ENCODE results near the gene FBXO33. TPM values are rescaled to one million over a fixed set of nuclear protein-coding genes. Genes with fewer than 3 reads are reported as not detected.
A peak's percentile ranks its signal among the peaks of the same experiment; 100 is the strongest.

The FBXO33 gene
- 21.9 and 26.9 TPM in 2 replicates for total RNA-seq (2014; rRNA removed)
- Bru-seq, nascent RNA = percentile 70 among the genes with signal in this experiment
- percentile 74 among the genes with signal in this experiment for BruChase-seq, experiment 1, labeled RNA remaining after a 6-hour chase
- BruChase-seq, experiment 2, labeled RNA remaining after a 2-hour chase = percentile 77 among the genes with signal in this experiment
- long read RNA-seq, transcript FBXO33-201 (4 exons, 3,853 nt) = major isoform, 33 of 37 reads
- long read RNA-seq, partial matches to known transcripts = 0 of 37 reads
- long read RNA-seq, other reads (novel, unspliced or antisense) = 1 of 37 reads

GRCh38 chr14:39432179-39432618 lies at the start of gene FBXO33:
TSS of gene FBXO33 (minus strand) at chr14:39432433. CDS start at chr14:39432162, 271 bp downstream.
- intact Hi-C loops (cut with micrococcal nuclease) = loop anchor here (1.0 to 2.0 kb wide), 2 partner anchors 165 to 329 kb away; partner anchors contain the start of gene SEC23A
- peak within 1 kb of the TSS; percentile 96 for H3K27ac ChIP-seq (ENCODE audit: low read length)
- peak within 1 kb of the TSS; percentile 98 for H2AFZ ChIP-seq (ENCODE audit: low read length)
- ATAC-seq (peak; percentile 80), DNase-seq (peak; percentile 92)
- no peak for TF ChIP-seq EZH2 (IDR thresholded peaks at IDR 0.05; ENCODE audit: low read length, unreplicated experiment)
- no peak for TF ChIP-seq EZH2phosphoT487 (IDR thresholded peaks at IDR 0.05; ENCODE audit: borderline replicate concordance, low read length)
- TF ChIP-seq CTCF (conservative IDR thresholded peaks at IDR 0.05; ENCODE audit: low read depth, low read length) = no peak
- peak within 1 kb of the TSS; percentile 94 for H3K4me2 ChIP-seq (ENCODE audit: low read length)
- H3K79me2 ChIP-seq (ENCODE audit: low read length) = peaks cover 38% of the 10 kb centered on the region
- no peaks in the 10 kb centered on the region for H3K36me3 ChIP-seq (ENCODE audit: low read depth, low read length)
- POLR2A ChIA-PET (ENCODE audit: unreplicated experiment) = interaction anchor here (1.4 kb wide), 1 partner anchor 329 kb away, joined by 5 read pairs; the partner anchor contains the start of gene SEC23A
- H4K20me1 ChIP-seq (ENCODE audit: low read length) = peaks cover 10% of the 10 kb centered on the region; the same call in 1 of the 2 replicates
- no peaks in the 10 kb centered on the region for H3K9me3 ChIP-seq (ENCODE audit: low read length)
- BruUV-seq (replicated peaks) = no TSS peak
- no peaks in the 10 kb centered on the region for H3K9me2 ChIP-seq (replicated peaks; ENCODE audit: low read length)
- CTCF ChIA-PET = interaction anchor here (0.6 kb wide), 1 partner anchor 65 kb away, joined by 5 read pairs; no protein-coding TSS in a partner anchor
- no peaks in the 10 kb centered on the region for H3K27me3 ChIP-seq (ENCODE audit: low read length)
- peak within 1 kb of the TSS; percentile 98 for H3K9ac ChIP-seq (ENCODE audit: low read length)
- peak within 1 kb of the TSS; percentile 95 for H3K4me3 ChIP-seq (ENCODE audit: low read length)
- H3K4me1 ChIP-seq (ENCODE audit: insufficient read depth, low read length) = peaks cover 25% of the 10 kb centered on the region
- no peaks in the 10 kb centered on the region for H3F3A ChIP-seq (ENCODE audit: low read length, unreplicated experiment)

GRCh38 chr14:39474416-39474911 lies 42.2 kb upstream of the FBXO33 start:
- TF ChIP-seq EZH2 (IDR thresholded peaks at IDR 0.05; ENCODE audit: low read length, unreplicated experiment) = no peak
- no peak for TF ChIP-seq EZH2phosphoT487 (IDR thresholded peaks at IDR 0.05; ENCODE audit: borderline replicate concordance, low read length)
- no peak for TF ChIP-seq CTCF (conservative IDR thresholded peaks at IDR 0.05; ENCODE audit: low read depth, low read length)
- no peak overlapping the region for H2AFZ ChIP-seq (ENCODE audit: low read length)
- intact Hi-C loops (cut with micrococcal nuclease) = no loop called here
- CTCF ChIA-PET = no interaction called here
- H3K9ac ChIP-seq (ENCODE audit: low read length) = no peak overlapping the region
- no peaks in the 10 kb centered on the region for H3K4me1 ChIP-seq (ENCODE audit: insufficient read depth, low read length)
- no peaks in the 10 kb centered on the region for H3K36me3 ChIP-seq (ENCODE audit: low read depth, low read length)
- DNase-seq (no peak), ATAC-seq (no peak)
- no peaks in the 10 kb centered on the region for H4K20me1 ChIP-seq (ENCODE audit: low read length)
- POLR2A ChIA-PET (ENCODE audit: unreplicated experiment) = no interaction called here
- no peak overlapping the region for H3K4me2 ChIP-seq (ENCODE audit: low read length)
- no peak overlapping the region for H3K27ac ChIP-seq (ENCODE audit: low read length)
- no peaks in the 10 kb centered on the region for H3K27me3 ChIP-seq (ENCODE audit: low read length)
- H3K4me3 ChIP-seq (ENCODE audit: low read length) = no peak overlapping the region
- no peaks in the 10 kb centered on the region for H3K79me2 ChIP-seq (ENCODE audit: low read length)
- no peaks in the 10 kb centered on the region for H3K9me3 ChIP-seq (ENCODE audit: low read length)
- no peaks in the 10 kb centered on the region for H3K9me2 ChIP-seq (replicated peaks; ENCODE audit: low read length)
- no peaks in the 10 kb centered on the region for H3F3A ChIP-seq (ENCODE audit: low read length, unreplicated experiment)
- no TSS peak for BruUV-seq (replicated peaks)

GRCh38 chr14:39472078-39472477 lies 39.8 kb upstream of the FBXO33 start:
- Histone ChIP-seq H3K36me3 (ENCODE audit: low read depth, low read length) (no peaks in the 10 kb centered on the region), H3K4me1 (ENCODE audit: insufficient read depth, low read length) (no peaks in the 10 kb centered on the region), H3K9me3 (ENCODE audit: low read length) (no peaks in the 10 kb centered on the region), H3K4me2 (ENCODE audit: low read length) (no peak overlapping the region), H3F3A (ENCODE audit: low read length, unreplicated experiment) (no peaks in the 10 kb centered on the region), H3K79me2 (ENCODE audit: low read length) (no peaks in the 10 kb centered on the region), H3K4me3 (ENCODE audit: low read length) (no peak overlapping the region), H3K9ac (ENCODE audit: low read length) (no peak overlapping the region), H4K20me1 (ENCODE audit: low read length) (no peaks in the 10 kb centered on the region), H3K27me3 (ENCODE audit: low read length) (no peaks in the 10 kb centered on the region), H3K27ac (ENCODE audit: low read length) (no peak overlapping the region), H2AFZ (ENCODE audit: low read length) (no peak overlapping the region), H3K9me2 (replicated peaks; ENCODE audit: low read length) (no peaks in the 10 kb centered on the region)
- DNase-seq (no peak), ATAC-seq (no peak)
- CTCF ChIA-PET = no interaction called here
- intact Hi-C loops (cut with micrococcal nuclease) = no loop called here
- BruUV-seq (replicated peaks) = no TSS peak
- POLR2A ChIA-PET (ENCODE audit: unreplicated experiment) = no interaction called here
- TF ChIP-seq EZH2 (IDR thresholded peaks at IDR 0.05; ENCODE audit: low read length, unreplicated experiment) = no peak
- TF ChIP-seq CTCF (conservative IDR thresholded peaks at IDR 0.05; ENCODE audit: low read depth, low read length) = no peak
- no peak for TF ChIP-seq EZH2phosphoT487 (IDR thresholded peaks at IDR 0.05; ENCODE audit: borderline replicate concordance, low read length)

Data from PC-3 (cell line).